SK-N-MC (cell line): ENCODE data around the gene TUBGCP4.

Experiments used
- EZH2 ChIP-seq: fragments of 200-600 bp; sonication (generic); IDR thresholded peaks from one replicate; pipeline ENCODE4 v1.6.1; 2017; ENCODE audit warnings: antibody characterized with exemption
- FOXP2 ChIP-seq: optimal IDR thresholded peaks from 2 replicates; pipeline ENCODE3; 2011; ENCODE audit warnings: mild to moderate bottlenecking, moderate library complexity; ENCODE audit not compliant: insufficient read depth; ENCODE audit errors: extremely low read length, control extremely low read depth
- POLR2AphosphoS5 ChIP-seq: IDR thresholded peaks from 2 replicates; pipeline ENCODE4 v1.6.1; 2012; ENCODE audit warnings: mild to moderate bottlenecking, low read depth, low read length, borderline replicate concordance

DNA sequence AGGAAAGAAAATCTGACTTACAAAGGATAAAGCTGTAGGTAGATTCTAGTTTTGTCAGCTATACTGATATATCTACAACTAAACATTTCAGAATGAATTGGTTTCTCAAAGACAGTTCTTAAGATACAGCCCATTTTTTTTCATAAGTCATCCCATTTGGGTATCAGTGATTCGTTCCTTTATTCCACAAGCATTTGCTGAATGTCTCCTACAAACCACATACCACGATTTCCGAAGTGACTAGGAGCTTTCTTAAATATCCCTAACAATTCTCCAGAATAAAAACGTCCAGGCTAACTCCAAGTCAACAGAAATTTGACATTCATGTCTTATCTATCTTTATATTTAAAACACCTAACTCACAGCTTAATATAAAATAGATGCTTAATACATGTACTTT, 62.3 kb downstream of the TUBGCP4 start:
- no peak for TF ChIP-seq EZH2
- no peak for TF ChIP-seq POLR2AphosphoS5
- no peak for TF ChIP-seq FOXP2
